ENCODE data around the gene BYSL. TPM values are rescaled to one million over a fixed set of nuclear protein-coding genes. Genes with fewer than 3 reads are reported as not detected.

The BYSL gene
- total and polyA plus RNA-seq, 4 donors, result 3.4 to 12.0 (median 7.6) TPM

- intact Hi-C loops (cut with DNase I), result no loop called here
- ATAC-seq (ENCODE audit: low FRiP score) (no peak), DNase-seq (no peak)
- H3K4me3 ChIP-seq (ENCODE audit: low read length in 2 of 2), result no peak overlapping the region
- H3K9me3 ChIP-seq (ENCODE audit: control insufficient read depth, low read length), result no peaks in the 10 kb centered on the region
- H3K27me3 ChIP-seq (ENCODE audit: control insufficient read depth in 1 of 2, insufficient read depth in 2 of 2, low read length in 1 of 2), result no peaks in the 10 kb centered on the region
- H3K36me3 ChIP-seq (ENCODE audit: control insufficient read depth in 1 of 2, insufficient read depth in 2 of 2, low read length in 1 of 2), result peaks cover 0 to 1% of the 10 kb centered on the region in 2 donors
- WGBS, 2 donors, result 81 to 85% methylated on average over 5 of the region's 5 CpGs
- H3K4me1 ChIP-seq (ENCODE audit: control insufficient read depth in 1 of 2, insufficient read depth in 2 of 2, low read length in 2 of 2), result no peaks in the 10 kb centered on the region
- no peak overlapping the region for H3K27ac ChIP-seq (ENCODE audit: low read depth in 1 of 2, low read length in 2 of 2)
Measured at GRCh38 chr6:41884957-41885356, 36.3 kb upstream of the BYSL start.

GRCh38 chr6:41885930-41886329 is 35.4 kb upstream of the BYSL start:
- H3K27me3 ChIP-seq (ENCODE audit: control insufficient read depth in 1 of 2, insufficient read depth in 2 of 2, low read length in 1 of 2), result no peaks in the 10 kb centered on the region
- DNase-seq, result no peak
- ATAC-seq (ENCODE audit: low FRiP score), result no peak
- intact Hi-C loops (cut with DNase I), result no loop called here
- H3K4me1 ChIP-seq (ENCODE audit: control insufficient read depth in 1 of 2, insufficient read depth in 2 of 2, low read length in 2 of 2), result no peaks in the 10 kb centered on the region
- WGBS, 2 donors, result 88 to 96% methylated on average over 1 of the region's 1 CpG
- H3K27ac ChIP-seq (ENCODE audit: low read depth in 1 of 2, low read length in 2 of 2), result no peak overlapping the region
- H3K9me3 ChIP-seq (ENCODE audit: control insufficient read depth, low read length), result no peaks in the 10 kb centered on the region
- H3K4me3 ChIP-seq (ENCODE audit: low read length in 2 of 2), result no peak overlapping the region
- peaks cover 0 to 1% of the 10 kb centered on the region in 2 donors for H3K36me3 ChIP-seq (ENCODE audit: control insufficient read depth in 1 of 2, insufficient read depth in 2 of 2, low read length in 1 of 2)

GRCh38 chr6:41887331-41887751 is 34.0 kb upstream of the BYSL start:
- peaks cover 0 to 1% of the 10 kb centered on the region in 2 donors for H3K36me3 ChIP-seq (ENCODE audit: control insufficient read depth in 1 of 2, insufficient read depth in 2 of 2, low read length in 1 of 2)
- intact Hi-C loops (cut with DNase I), result no loop called here
- H3K27me3 ChIP-seq (ENCODE audit: control insufficient read depth in 1 of 2, insufficient read depth in 2 of 2, low read length in 1 of 2), result no peaks in the 10 kb centered on the region
- 54 to 63% methylated on average over 4 of the region's 4 CpGs for WGBS, 2 donors
- no peaks in the 10 kb centered on the region for H3K9me3 ChIP-seq (ENCODE audit: control insufficient read depth, low read length)
- H3K27ac ChIP-seq (ENCODE audit: low read depth in 1 of 2, low read length in 2 of 2), result no peak overlapping the region
- no peaks in the 10 kb centered on the region for H3K4me1 ChIP-seq (ENCODE audit: control insufficient read depth in 1 of 2, insufficient read depth in 2 of 2, low read length in 2 of 2)
- ATAC-seq (ENCODE audit: low FRiP score) (no peak), DNase-seq (no peak)
- H3K4me3 ChIP-seq (ENCODE audit: low read length in 2 of 2), result no peak overlapping the region

- Histone ChIP-seq H3K4me3 (ENCODE audit: low read length in 2 of 2) (no peak overlapping the region), H3K27ac (ENCODE audit: low read depth in 1 of 2, low read length in 2 of 2) (no peak overlapping the region), H3K27me3 (ENCODE audit: control insufficient read depth in 1 of 2, insufficient read depth in 2 of 2, low read length in 1 of 2) (no peaks in the 10 kb centered on the region), H3K9me3 (ENCODE audit: control insufficient read depth, low read length) (no peaks in the 10 kb centered on the region), H3K36me3 (ENCODE audit: control insufficient read depth in 1 of 2, insufficient read depth in 2 of 2, low read length in 1 of 2) (no peaks in the 10 kb centered on the region), H3K4me1 (ENCODE audit: control insufficient read depth in 1 of 2, insufficient read depth in 2 of 2, low read length in 2 of 2) (peaks cover 0 to 2% of the 10 kb centered on the region in 2 donors)
- WGBS, 2 donors, result 63 to 74% methylated on average over 4 of the region's 4 CpGs
- ATAC-seq (ENCODE audit: low FRiP score) (no peak), DNase-seq (no peak)
- intact Hi-C loops (cut with DNase I), result loop anchor here in 1 of 2 donors (10.0 kb wide), 1 partner anchor 108 kb away; the partner anchor contains the start of genes PRICKLE4 and TOMM6
Measured at GRCh38 chr6:41892921-41893564, 28.3 kb upstream of the BYSL start.

- Histone ChIP-seq H3K4me3 (ENCODE audit: low read length in 2 of 2) (peak overlapping the region; percentile 82 to 99), H3K27me3 (ENCODE audit: control insufficient read depth in 1 of 2, insufficient read depth in 2 of 2, low read length in 1 of 2) (no peaks in the 10 kb centered on the region), H3K36me3 (ENCODE audit: control insufficient read depth in 1 of 2, insufficient read depth in 2 of 2, low read length in 1 of 2) (no peaks in the 10 kb centered on the region), H3K27ac (ENCODE audit: low read depth in 1 of 2, low read length in 2 of 2) (no peak overlapping the region), H3K9me3 (ENCODE audit: control insufficient read depth, low read length) (no peaks in the 10 kb centered on the region), H3K4me1 (ENCODE audit: control insufficient read depth in 1 of 2, insufficient read depth in 2 of 2, low read length in 2 of 2) (peaks cover 0 to 2% of the 10 kb centered on the region in 2 donors)
- intact Hi-C loops (cut with DNase I), result loop anchor here (1.0 to 10.0 kb wide), 2 partner anchors 110 to 156 kb away; partner anchors contain the start of genes PRICKLE4 (in 1 of the 2), TAF8 (in 1 of the 2) and TOMM6 (in 1 of the 2)
- WGBS, 2 donors, result 1 to 2% methylated on average over 46 to 56 of the region's 56 CpGs
- peak in 1 of 2 donors; percentile 39 for DNase-seq
- peak; percentile 72 for ATAC-seq (ENCODE audit: low FRiP score)
Measured at GRCh38 chr6:41894366-41895299, 26.7 kb upstream of the BYSL start.

GRCh38 chr6:41895300-41896233 is 25.7 kb upstream of the BYSL start, which contains the start of gene USP49:
USP49 (minus strand) TSS chr6:41895375; CDS start chr6:41806983, 88,392 bp downstream.
- Histone ChIP-seq H3K4me3 (ENCODE audit: low read length in 2 of 2) (peak within 1 kb of the TSS; percentile 82 to 99), H3K36me3 (ENCODE audit: control insufficient read depth in 1 of 2, insufficient read depth in 2 of 2, low read length in 1 of 2) (no peaks in the 10 kb centered on the region), H3K27me3 (ENCODE audit: control insufficient read depth in 1 of 2, insufficient read depth in 2 of 2, low read length in 1 of 2) (no peaks in the 10 kb centered on the region), H3K9me3 (ENCODE audit: control insufficient read depth, low read length) (no peaks in the 10 kb centered on the region), H3K4me1 (ENCODE audit: control insufficient read depth in 1 of 2, insufficient read depth in 2 of 2, low read length in 2 of 2) (peaks cover 0 to 2% of the 10 kb centered on the region in 2 donors), H3K27ac (ENCODE audit: low read depth in 1 of 2, low read length in 2 of 2) (peak within 1 kb of the TSS in 1 of 2 donors; percentile 41)
- DNase-seq (peak; percentile 91 to 97), ATAC-seq (ENCODE audit: low FRiP score) (peak; percentile 98)
- 1% methylated on average over 54 to 55 of the region's 55 CpGs for WGBS, 2 donors
- intact Hi-C loops (cut with DNase I), result loop anchor here (1.0 to 10.0 kb wide), 2 partner anchors 111 to 155 kb away; partner anchors contain the start of genes PRICKLE4 (in 1 of the 2), TAF8 (in 1 of the 2) and TOMM6 (in 1 of the 2)

GRCh38 chr6:41896281-41896680 is 25.0 kb upstream of the BYSL start:
- Histone ChIP-seq H3K27ac (ENCODE audit: low read depth in 1 of 2, low read length in 2 of 2) (no peak overlapping the region), H3K27me3 (ENCODE audit: control insufficient read depth in 1 of 2, insufficient read depth in 2 of 2, low read length in 1 of 2) (no peaks in the 10 kb centered on the region), H3K4me1 (ENCODE audit: control insufficient read depth in 1 of 2, insufficient read depth in 2 of 2, low read length in 2 of 2) (peaks cover 0 to 2% of the 10 kb centered on the region in 2 donors), H3K4me3 (ENCODE audit: low read length in 2 of 2) (no peak overlapping the region), H3K36me3 (ENCODE audit: control insufficient read depth in 1 of 2, insufficient read depth in 2 of 2, low read length in 1 of 2) (no peaks in the 10 kb centered on the region), H3K9me3 (ENCODE audit: control insufficient read depth, low read length) (no peaks in the 10 kb centered on the region)
- DNase-seq (no peak), ATAC-seq (ENCODE audit: low FRiP score) (no peak)
- 66 to 68% methylated on average over 3 of the region's 3 CpGs for WGBS, 2 donors
- intact Hi-C loops (cut with DNase I), result loop anchor here in 1 of 2 donors (10.0 kb wide), 1 partner anchor 111 kb away; the partner anchor contains the start of genes PRICKLE4 and TOMM6

- Histone ChIP-seq H3K9me3 (ENCODE audit: control insufficient read depth, low read length) (no peaks in the 10 kb centered on the region), H3K36me3 (ENCODE audit: control insufficient read depth in 1 of 2, insufficient read depth in 2 of 2, low read length in 1 of 2) (peaks cover 4 to 9% of the 10 kb centered on the region in 2 donors), H3K4me3 (ENCODE audit: low read length in 2 of 2) (no peak overlapping the region), H3K4me1 (ENCODE audit: control insufficient read depth in 1 of 2, insufficient read depth in 2 of 2, low read length in 2 of 2) (peaks cover 0 to 2% of the 10 kb centered on the region in 2 donors), H3K27ac (ENCODE audit: low read depth in 1 of 2, low read length in 2 of 2) (no peak overlapping the region), H3K27me3 (ENCODE audit: control insufficient read depth in 1 of 2, insufficient read depth in 2 of 2, low read length in 1 of 2) (no peaks in the 10 kb centered on the region)
- ATAC-seq (ENCODE audit: low FRiP score) (no peak), DNase-seq (no peak)
- intact Hi-C loops (cut with DNase I), result no loop called here
- WGBS, 2 donors, result 86 to 88% methylated on average over 1 of the region's 1 CpG
Measured at GRCh38 chr6:41900861-41901260, 20.4 kb upstream of the BYSL start.

Measured in aorta (tissue), 5 donors.